SK-N-SH (cell line): Measurements from ENCODE around the gene SLCO6A1.

Experiments used
- CTCF ChIP-seq: fragments of 200-600 bp; sonication (generic); IDR thresholded peaks from 2 replicates; pipeline ENCODE4 v1.6.1; 2017; ENCODE audit warnings: antibody characterized with exemption, mild to moderate bottlenecking, moderate library complexity
- EZH2phosphoT487 ChIP-seq: fragments of 200-600 bp; sonication (generic); IDR thresholded peaks from 2 replicates; pipeline ENCODE4 v1.6.1; 2017; ENCODE audit warnings: low read depth, mixed run types, mild to moderate bottlenecking, antibody characterized with exemption, moderate library complexity, borderline replicate concordance
- FOXM1 ChIP-seq: IDR thresholded peaks from 2 replicates; pipeline ENCODE4 v1.4.0; 2012; ENCODE audit warnings: low read depth, mild to moderate bottlenecking
- GATA2 ChIP-seq: sonication (generic); formaldehyde crosslinking; IDR thresholded peaks from 2 replicates; pipeline ENCODE4 v1.5.0; 2020; ENCODE audit warnings: mild to moderate bottlenecking, missing genetic modification reagents
- JUND ChIP-seq: IDR thresholded peaks from 2 replicates; pipeline ENCODE4 v1.4.0; 2012
- MAX ChIP-seq: IDR thresholded peaks from 2 replicates; pipeline ENCODE4 v1.4.0; 2012; ENCODE audit warnings: low read depth
- PBX3 ChIP-seq: IDR thresholded peaks from 2 replicates; pipeline ENCODE4; 2012
- POLR2AphosphoS5 ChIP-seq: IDR thresholded peaks from 2 replicates; pipeline ENCODE4 v1.6.1; 2012; ENCODE audit warnings: low read depth, low read length
- RFX5 ChIP-seq: IDR thresholded peaks from 2 replicates; pipeline ENCODE4 v1.6.1; 2012; ENCODE audit warnings: mild to moderate bottlenecking, improper control_type of control experiment, low read length
- TEAD4 ChIP-seq: IDR thresholded peaks from 2 replicates; pipeline ENCODE4 v1.4.0; 2012; ENCODE audit warnings: mild to moderate bottlenecking, borderline replicate concordance; ENCODE audit not compliant: insufficient read depth
- YY1 ChIP-seq: IDR thresholded peaks from 2 replicates; pipeline ENCODE4 v1.4.0; 2012; ENCODE audit warnings: low read depth, mild to moderate bottlenecking

- TF ChIP-seq MAX (no peak), CTCF (no peak), RFX5 (no peak), FOXM1 (no peak), POLR2AphosphoS5 (no peak), GATA2 (CRISPR knock-in tag) (no peak), JUND (no peak), PBX3 (no peak), TEAD4 (no peak), EZH2phosphoT487 (no peak), YY1 (no peak)
Observed at GRCh38 chr5:102529447-102529846, 30.6 kb upstream of the SLCO6A1 start.
